ENCODE results near the gene ANKRD33B. TPM values are rescaled to one million over a fixed set of nuclear protein-coding genes. Genes with fewer than 3 reads are reported as not detected.

ANKRD33B gene
- total and polyA plus RNA-seq, 9 of the 15 experiments (the other 6 are each of a cell fraction or from before 2014, with no cell fraction given) = 0.10 to 1.7 (median 0.40) TPM

GRCh38 chr5:10602031-10602806 lies 38.3 kb downstream of the ANKRD33B start (continued):
- TF ChIP-seq EP400 (IDR thresholded peaks at IDR 0.05) = no peak
- TF ChIP-seq ZNF395 (CRISPR knock-in tag; IDR thresholded peaks at IDR 0.05) = no peak
- no peak for TF ChIP-seq U2AF2 (optimal IDR thresholded peaks at IDR 0.05; ENCODE audit: low read depth, low read length)
- no peak for TF ChIP-seq MIER1 (IDR thresholded peaks at IDR 0.05; ENCODE audit: low read depth)
- TF ChIP-seq PPARD (CRISPR knock-in tag; IDR thresholded peaks at IDR 0.05) = no peak
- TF ChIP-seq BACH1 (tag; IDR thresholded peaks at IDR 0.05) = no peak
- no peak for TF ChIP-seq THRA (IDR thresholded peaks at IDR 0.05)
- no peak for TF ChIP-seq SPI1 (IDR thresholded peaks at IDR 0.05; ENCODE audit: borderline replicate concordance, low read depth, low read length)
- no peak for TF ChIP-seq NR3C1 (CRISPR knock-in tag; IDR thresholded peaks at IDR 0.05)
- TF ChIP-seq HEY1 (CRISPR knock-in tag; IDR thresholded peaks at IDR 0.05; ENCODE audit: borderline replicate concordance) = no peak
- no peak for TF ChIP-seq PCBP2 (IDR thresholded peaks at IDR 0.05; ENCODE audit: low read depth, low read length, poor library complexity, severe bottlenecking)
- TF ChIP-seq BHLHE40 (IDR thresholded peaks at IDR 0.05; ENCODE audit: low read length) = peak; percentile 80
- no peak for TF ChIP-seq KAT7 (CRISPR knock-in tag; IDR thresholded peaks at IDR 0.05; ENCODE audit: borderline replicate concordance)
- no peak for TF ChIP-seq THAP7 (CRISPR knock-in tag; IDR thresholded peaks at IDR 0.05)
- no peak for TF ChIP-seq ZNF324 (CRISPR knock-in tag; IDR thresholded peaks at IDR 0.05)
- TF ChIP-seq ZNF740 (CRISPR knock-in tag; IDR thresholded peaks at IDR 0.05) = no peak
- no peak for TF ChIP-seq ZNF740 (tag; IDR thresholded peaks at IDR 0.05)

Measured in K562 (cell line).